SH-SY5Y (cell line): ENCODE measurements around the gene PTPRG.

Experiments used
- GATA2 ChIP-seq: IDR thresholded peaks from 2 replicates; pipeline ENCODE4 v1.6.1; 2011; ENCODE audit warnings: mild to moderate bottlenecking, low read depth, low read length
- GATA3 ChIP-seq: IDR thresholded peaks from 2 replicates; pipeline ENCODE4 v1.6.1; 2011; ENCODE audit warnings: low read depth, mild to moderate bottlenecking, low read length, moderate library complexity

DNA sequence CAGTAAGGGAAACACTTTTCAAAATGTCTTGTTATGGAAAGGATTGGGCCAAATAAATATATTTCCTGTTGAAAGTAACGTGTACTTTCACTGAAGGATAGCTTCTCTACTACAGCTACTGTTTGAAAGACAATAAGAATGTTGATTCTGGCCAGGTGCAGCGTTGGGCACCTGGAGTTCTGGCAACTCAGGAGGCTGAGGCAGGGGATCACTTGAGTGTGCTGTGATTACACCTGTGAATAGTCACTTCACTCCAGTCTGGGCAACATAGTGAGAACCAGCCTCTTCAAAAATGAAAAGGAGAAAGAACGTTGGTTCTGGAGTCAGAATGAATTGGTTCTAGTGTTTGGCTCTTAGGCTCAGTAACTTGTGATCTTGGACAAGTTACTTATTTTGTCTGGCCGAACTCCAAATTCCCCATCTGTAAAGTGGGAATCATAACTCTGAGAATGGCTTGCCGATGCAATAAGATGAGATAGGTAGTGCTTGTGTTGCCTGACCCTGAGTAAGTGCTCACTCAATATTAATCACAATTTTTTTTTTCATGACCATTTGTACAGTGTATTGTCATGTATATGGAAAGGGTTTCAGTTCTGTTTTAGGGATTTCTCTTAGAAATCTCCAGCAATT is 310.8 kb downstream of the PTPRG start:
- TF ChIP-seq GATA2 (no peak), GATA3 (no peak)
